ENCODE measurements around the gene PAN2. TPM values are rescaled to one million over a fixed set of nuclear protein-coding genes. Genes with fewer than 3 reads are reported as not detected.

Gene PAN2
- total RNA-seq, result 20.9 and 21.3 TPM in 2 replicates

- Mint-ChIP-seq H3K27me3 (ENCODE audit: insufficient read depth) (no peaks in the 10 kb centered on the region), H3K27ac (peak within 1 kb of the TSS; percentile 100), H3K4me1 (ENCODE audit: low read depth) (peaks cover 42% of the 10 kb centered on the region), H3K9me3 (no peaks in the 10 kb centered on the region), H3K4me3 (peak within 1 kb of the TSS; percentile 87), H3K36me3 (ENCODE audit: low read depth) (peaks cover 3% of the 10 kb centered on the region)
- DNase-seq (ENCODE audit: low spot score), result peak; percentile 94
- intact Hi-C loops (cut with micrococcal nuclease), result loop anchor here (1.0 to 10.0 kb wide), 7 partner anchors 18 to 751 kb away; partner anchors contain the start of genes CS, MYL6B, NAB2 and SPRYD4
Measured at GRCh38 chr12:56333679-56334489, at the start of gene PAN2. Gene PAN2, minus strand, starts transcription at chr12:56334000. Its CDS starts 906 bp downstream, at chr12:56333094.

- no peak overlapping the region for H3K27ac Mint-ChIP-seq
- no peaks in the 10 kb centered on the region for H3K4me1 Mint-ChIP-seq (ENCODE audit: low read depth)
- no peaks in the 10 kb centered on the region for H3K9me3 Mint-ChIP-seq
- no peak overlapping the region for H3K4me3 Mint-ChIP-seq
- intact Hi-C loops (cut with micrococcal nuclease), result no loop called here
- H3K27me3 Mint-ChIP-seq (ENCODE audit: insufficient read depth), result peaks cover 5% of the 10 kb centered on the region
- H3K36me3 Mint-ChIP-seq (ENCODE audit: low read depth), result no peaks in the 10 kb centered on the region
- no peak for DNase-seq (ENCODE audit: low spot score)
Measured at GRCh38 chr12:56382611-56383010, 48.8 kb upstream of the PAN2 start.

GRCh38 chr12:56377989-56378316 lies 44.2 kb upstream of the PAN2 start:
- H3K36me3 Mint-ChIP-seq (ENCODE audit: low read depth), result no peaks in the 10 kb centered on the region
- intact Hi-C loops (cut with micrococcal nuclease), result loop anchor here (1.0 kb wide), 1 partner anchor 86 kb away; no protein-coding TSS in a partner anchor
- H3K4me1 Mint-ChIP-seq (ENCODE audit: low read depth), result no peaks in the 10 kb centered on the region
- H3K9me3 Mint-ChIP-seq, result peaks cover 4% of the 10 kb centered on the region
- no peak overlapping the region for H3K27ac Mint-ChIP-seq
- H3K27me3 Mint-ChIP-seq (ENCODE audit: insufficient read depth), result peaks cover 6% of the 10 kb centered on the region
- no peak for DNase-seq (ENCODE audit: low spot score)
- no peak overlapping the region for H3K4me3 Mint-ChIP-seq

- no peak overlapping the region for H3K4me3 Mint-ChIP-seq
- no peaks in the 10 kb centered on the region for H3K36me3 Mint-ChIP-seq (ENCODE audit: low read depth)
- H3K4me1 Mint-ChIP-seq (ENCODE audit: low read depth), result no peaks in the 10 kb centered on the region
- no peak for DNase-seq (ENCODE audit: low spot score)
- peaks cover 8% of the 10 kb centered on the region for H3K27me3 Mint-ChIP-seq (ENCODE audit: insufficient read depth)
- H3K27ac Mint-ChIP-seq, result no peak overlapping the region
- H3K9me3 Mint-ChIP-seq, result peaks cover 4% of the 10 kb centered on the region
- intact Hi-C loops (cut with micrococcal nuclease), result loop anchor here (1.0 kb wide), 1 partner anchor 87 kb away; no protein-coding TSS in a partner anchor
Measured at GRCh38 chr12:56377310-56377988, 43.6 kb upstream of the PAN2 start.

- Mint-ChIP-seq H3K4me1 (ENCODE audit: low read depth) (no peaks in the 10 kb centered on the region), H3K27ac (no peak overlapping the region), H3K27me3 (ENCODE audit: insufficient read depth) (peaks cover 12% of the 10 kb centered on the region)
Measured at GRCh38 chr12:56375598-56376434, 42.0 kb upstream of the PAN2 start.

GRCh38 chr12:56374726-56375597 lies 41.2 kb upstream of the PAN2 start:
- Mint-ChIP-seq H3K27ac (no peak overlapping the region), H3K4me3 (no peak overlapping the region), H3K27me3 (ENCODE audit: insufficient read depth) (peaks cover 14% of the 10 kb centered on the region), H3K9me3 (peaks cover 4% of the 10 kb centered on the region), H3K4me1 (ENCODE audit: low read depth) (no peaks in the 10 kb centered on the region), H3K36me3 (ENCODE audit: low read depth) (no peaks in the 10 kb centered on the region)
- intact Hi-C loops (cut with micrococcal nuclease), result no loop called here
- no peak for DNase-seq (ENCODE audit: low spot score)

More at GRCh38 chr12:56375598-56376434, 42.0 kb upstream of the PAN2 start:
- Mint-ChIP-seq H3K9me3 (peaks cover 4% of the 10 kb centered on the region), H3K36me3 (ENCODE audit: low read depth) (no peaks in the 10 kb centered on the region), H3K4me3 (no peak overlapping the region)
- DNase-seq (ENCODE audit: low spot score), result no peak
- intact Hi-C loops (cut with micrococcal nuclease), result no loop called here

GRCh38 chr12:56373515-56373914 lies 39.7 kb upstream of the PAN2 start:
- Mint-ChIP-seq H3K4me3 (no peak overlapping the region), H3K4me1 (ENCODE audit: low read depth) (no peaks in the 10 kb centered on the region), H3K36me3 (ENCODE audit: low read depth) (no peaks in the 10 kb centered on the region), H3K27me3 (ENCODE audit: insufficient read depth) (peaks cover 16% of the 10 kb centered on the region), H3K9me3 (peaks cover 4% of the 10 kb centered on the region), H3K27ac (no peak overlapping the region)
- intact Hi-C loops (cut with micrococcal nuclease), result no loop called here
- DNase-seq (ENCODE audit: low spot score), result no peak

GRCh38 chr12:56366948-56367347 lies 33.1 kb upstream of the PAN2 start:
- H3K4me3 Mint-ChIP-seq, result no peak overlapping the region
- no peak for DNase-seq (ENCODE audit: low spot score)
- no peaks in the 10 kb centered on the region for H3K4me1 Mint-ChIP-seq (ENCODE audit: low read depth)
- H3K36me3 Mint-ChIP-seq (ENCODE audit: low read depth), result no peaks in the 10 kb centered on the region
- no peak overlapping the region for H3K27ac Mint-ChIP-seq
- peaks cover 11% of the 10 kb centered on the region for H3K27me3 Mint-ChIP-seq (ENCODE audit: insufficient read depth)
- intact Hi-C loops (cut with micrococcal nuclease), result no loop called here
- H3K9me3 Mint-ChIP-seq, result no peaks in the 10 kb centered on the region

GRCh38 chr12:56362130-56363059 lies 28.6 kb upstream of the PAN2 start, which contains the start of gene APOF:
Gene APOF, minus strand, starts transcription at chr12:56362857. Its CDS starts 112 bp downstream, at chr12:56362745.
- no peaks in the 10 kb centered on the region for H3K36me3 Mint-ChIP-seq (ENCODE audit: low read depth)
- no peak for DNase-seq (ENCODE audit: low spot score)
- no peaks in the 10 kb centered on the region for H3K9me3 Mint-ChIP-seq
- peaks cover 29% of the 10 kb centered on the region for H3K4me1 Mint-ChIP-seq (ENCODE audit: low read depth)
- H3K27ac Mint-ChIP-seq, result no peak within 1 kb of the TSS
- peak within 1 kb of the TSS; percentile 97 for H3K4me3 Mint-ChIP-seq
- H3K27me3 Mint-ChIP-seq (ENCODE audit: insufficient read depth), result no peaks in the 10 kb centered on the region
- intact Hi-C loops (cut with micrococcal nuclease), result loop anchor here (5.0 kb wide), 2 partner anchors 170 to 245 kb away; partner anchors contain the start of genes RPL41 and ZC3H10

- Mint-ChIP-seq H3K4me3 (peak overlapping the region; percentile 97), H3K36me3 (ENCODE audit: low read depth) (no peaks in the 10 kb centered on the region), H3K4me1 (ENCODE audit: low read depth) (peaks cover 29% of the 10 kb centered on the region), H3K27me3 (ENCODE audit: insufficient read depth) (no peaks in the 10 kb centered on the region), H3K9me3 (no peaks in the 10 kb centered on the region), H3K27ac (peak overlapping the region; percentile 97)
- intact Hi-C loops (cut with micrococcal nuclease), result loop anchor here (2.0 to 5.0 kb wide), 4 partner anchors 95 to 244 kb away; partner anchors contain the start of genes COQ10A, RPL41 and ZC3H10
- DNase-seq (ENCODE audit: low spot score), result no peak
Measured at GRCh38 chr12:56361487-56362129, 27.8 kb upstream of the PAN2 start.
